ENCODE data around the gene SPAG6. TPM values are rescaled to one million over a fixed set of nuclear protein-coding genes. Genes with fewer than 3 reads are reported as not detected.

Gene SPAG6
- total RNA-seq, 1 experiment from 2014 or later = 0.74 TPM

GRCh38 chr10:22364407-22365140, 19.3 kb downstream of the SPAG6 start (continued):
- TF ChIP-seq ZNF532 (CRISPR knock-in tag; IDR thresholded peaks at IDR 0.05; ENCODE audit: borderline replicate concordance) = no peak
- TF ChIP-seq PRDM15 (CRISPR knock-in tag; IDR thresholded peaks at IDR 0.05) = no peak
- no peak for TF ChIP-seq ESRRA (CRISPR knock-in tag; IDR thresholded peaks at IDR 0.05; ENCODE audit: borderline replicate concordance)
- TF ChIP-seq KAT7 (CRISPR knock-in tag; IDR thresholded peaks at IDR 0.05; ENCODE audit: borderline replicate concordance) = no peak
- no peak for TF ChIP-seq HMGXB4 (CRISPR knock-in tag; IDR thresholded peaks at IDR 0.05)
- no peak for TF ChIP-seq RORB (CRISPR knock-in tag; IDR thresholded peaks at IDR 0.05)
- TF ChIP-seq FOXP1 (CRISPR knock-in tag; IDR thresholded peaks at IDR 0.05; ENCODE audit: borderline replicate concordance) = no peak
- TF ChIP-seq AFF4 (CRISPR knock-in tag; IDR thresholded peaks at IDR 0.05; ENCODE audit: borderline replicate concordance) = no peak
- TF ChIP-seq ETV6 (CRISPR knock-in tag; IDR thresholded peaks at IDR 0.05) = no peak

- no peaks in the 10 kb centered on the region for H3K36me3 Mint-ChIP-seq
- no peak overlapping the region for H3K4me3 Mint-ChIP-seq
- H3K4me1 Mint-ChIP-seq = 0 out of 2 replicates have a peak, but pooled peaks cover 3% of the 10 kb centered on the region
- CTCF ChIA-PET = no interaction called here
- POLR2A ChIA-PET = no interaction called here
- H3K9me3 Mint-ChIP-seq = no peaks in the 10 kb centered on the region
- DNase-seq (ENCODE audit: low spot score) (no peak), ATAC-seq (no peak)
- no peaks in the 10 kb centered on the region for H3K27me3 Mint-ChIP-seq (ENCODE audit: low read depth)
- no peak overlapping the region for H3K27ac Mint-ChIP-seq
- TF ChIP-seq ZNF423 (CRISPR knock-in tag; IDR thresholded peaks at IDR 0.05) (no peak), MXD4 (CRISPR knock-in tag; IDR thresholded peaks at IDR 0.05; ENCODE audit: borderline replicate concordance) (no peak), ZNF396 (CRISPR knock-in tag; IDR thresholded peaks at IDR 0.05; ENCODE audit: borderline replicate concordance) (no peak), E2F1 (CRISPR knock-in tag; IDR thresholded peaks at IDR 0.05) (no peak), IRF2 (CRISPR knock-in tag; IDR thresholded peaks at IDR 0.05; ENCODE audit: borderline replicate concordance, low read depth) (no peak), TCF7 (CRISPR knock-in tag; IDR thresholded peaks at IDR 0.05; ENCODE audit: low read depth) (no peak), SOX15 (CRISPR knock-in tag; IDR thresholded peaks at IDR 0.05) (no peak), ZNF219 (CRISPR knock-in tag; IDR thresholded peaks at IDR 0.05; ENCODE audit: borderline replicate concordance) (no peak), NFATC4 (CRISPR knock-in tag; IDR thresholded peaks at IDR 0.05) (no peak), FOXK1 (CRISPR knock-in tag; IDR thresholded peaks at IDR 0.05) (no peak), JUN (CRISPR knock-in tag; IDR thresholded peaks at IDR 0.05) (no peak)
Observed at GRCh38 chr10:22365233-22365632, 19.9 kb downstream of the SPAG6 start.

Data from WTC11 (cell line).